IMR-90 (cell line): ENCODE results near the gene GRM4. TPM values are rescaled to one million over a fixed set of nuclear protein-coding genes. Genes with fewer than 3 reads are reported as not detected.

Source experiments
- ATAC-seq: fragments of 200-7000 bp; cut with Tn5 transposase; 2 replicates; pipeline ENCODE4 v1.9.1; 2020; ENCODE audit warnings: low read depth, mild to moderate bottlenecking, moderate library complexity
- BruUV-seq: library from RNA; stranded (reverse); fragments of 400-500 nt; replicated peaks from 2 replicates; lab custom pipeline; 2021; lab: Mats Ljungman, UMichigan
- CTCF ChIA-PET: fragments of 300-600 bp; formaldehyde crosslinking; extraction: SDS; loops from one replicate; lab custom pipeline; 2021; ENCODE audit warnings: antibody characterized with exemption; lab: Yijun Ruan, JAX
- POLR2A ChIA-PET: fragments of 300-600 bp; sonication (Branson Sonifier 250); formaldehyde crosslinking; loops from one replicate; lab custom pipeline; 2022; ENCODE audit warnings: antibody characterized with exemption; ENCODE audit not compliant: unreplicated experiment; lab: Charles Lee
- DNase-seq: peaks from one replicate; pipeline ENCODE4 v3.0.0; 2013
- H2AFZ ChIP-seq: replicated peaks from 2 replicates; pipeline ENCODE3; 2013; ENCODE audit warnings: low read length, mild to moderate bottlenecking; ENCODE audit not compliant: poor library complexity
- H2AK5ac ChIP-seq: 2 replicates; pipeline ENCODE4 v1.6.1; 2013; ENCODE audit warnings: low read depth, low read length, inconsistent platforms
- H2AK9ac ChIP-seq: replicated peaks from 2 replicates; pipeline ENCODE3; 2013; ENCODE audit warnings: mild to moderate bottlenecking, low read depth, low read length, moderate library complexity; ENCODE audit not compliant: poor library complexity
- H2BK120ac ChIP-seq: 2 replicates; pipeline ENCODE4 v1.6.1; 2013; ENCODE audit warnings: low read depth, low read length, inconsistent platforms
- H2BK15ac ChIP-seq: 3 replicates; pipeline ENCODE4 v1.6.1; 2013; ENCODE audit warnings: low read depth, low read length, inconsistent platforms
- H2BK20ac ChIP-seq: 2 replicates; pipeline ENCODE4 v1.6.1; 2013; ENCODE audit warnings: low read depth, mild to moderate bottlenecking, inconsistent platforms, low read length, moderate library complexity
- H2BK5ac ChIP-seq: 2 replicates; pipeline ENCODE4 v1.6.1; 2013; ENCODE audit warnings: mild to moderate bottlenecking, low read depth, low read length, inconsistent platforms; ENCODE audit not compliant: poor library complexity, severe bottlenecking
- H3K14ac ChIP-seq: replicated peaks from 2 replicates; pipeline ENCODE4 v1.6.1; 2013; ENCODE audit warnings: low read depth, low read length, inconsistent platforms
- H3K18ac ChIP-seq: 2 replicates; pipeline ENCODE4 v1.6.1; 2013; ENCODE audit warnings: low read depth, low read length, control low read depth
- H3K23ac ChIP-seq: 2 replicates; pipeline ENCODE4 v1.6.1; 2013; ENCODE audit warnings: low read depth, low read length, inconsistent platforms
- H3K27ac ChIP-seq: 2 replicates; pipeline ENCODE4 v1.5.1; 2013; ENCODE audit warnings: mild to moderate bottlenecking, control low read depth, low read length; ENCODE audit not compliant: insufficient read depth
- H3K27me3 ChIP-seq: 2 replicates; pipeline ENCODE4 v1.6.1; 2013; ENCODE audit warnings: low read length; ENCODE audit not compliant: control insufficient read depth, insufficient read depth
- H3K36me3 ChIP-seq: 2 replicates; pipeline ENCODE4 v1.6.1; 2013; ENCODE audit warnings: low read length, mixed read lengths; ENCODE audit not compliant: control insufficient read depth, insufficient read depth
- H3K4ac ChIP-seq: 2 replicates; pipeline ENCODE4 v1.6.1; 2013; ENCODE audit warnings: low read depth, low read length, inconsistent platforms
- H3K4me1 ChIP-seq: 2 replicates; pipeline ENCODE4 v1.6.1; 2013; ENCODE audit warnings: low read length, mixed read lengths; ENCODE audit not compliant: control insufficient read depth, insufficient read depth
- H3K4me2 ChIP-seq: 2 replicates; pipeline ENCODE4 v1.6.1; 2013; ENCODE audit warnings: low read depth, mild to moderate bottlenecking, control low read depth, low read length, moderate library complexity
- H3K4me3 ChIP-seq: 2 replicates; pipeline ENCODE4 v1.5.1; 2013; ENCODE audit warnings: low read depth, mild to moderate bottlenecking, control low read depth, low read length, moderate library complexity; ENCODE audit not compliant: insufficient read depth
- H3K56ac ChIP-seq: 2 replicates; pipeline ENCODE4 v1.6.1; 2013; ENCODE audit warnings: low read length, inconsistent platforms; ENCODE audit not compliant: insufficient read depth; ENCODE audit errors: extremely low read depth
- H3K79me1 ChIP-seq, 2 experiments: 2 replicates each; pipeline ENCODE4 v1.6.1; 2013; ENCODE audit warnings: low read length in 2 of 2, inconsistent platforms in 1 of 2, low read depth in 1 of 2
- H3K9ac ChIP-seq: 2 replicates; pipeline ENCODE4 v1.6.1; 2013; ENCODE audit warnings: low read depth, low read length, control low read depth
- H3K9me1 ChIP-seq: 2 replicates; pipeline ENCODE4 v1.6.1; 2013; ENCODE audit warnings: low read length, inconsistent platforms; ENCODE audit not compliant: insufficient read depth
- H3K9me3 ChIP-seq: 2 replicates; pipeline ENCODE4 v1.6.1; 2013; ENCODE audit warnings: low read length; ENCODE audit not compliant: control insufficient read depth, insufficient read depth
- H4K20me1 ChIP-seq: 2 replicates; pipeline ENCODE4 v1.6.1; 2013; ENCODE audit warnings: low read length, inconsistent platforms; ENCODE audit not compliant: insufficient read depth
- H4K5ac ChIP-seq: 2 replicates; pipeline ENCODE4 v1.6.1; 2013; ENCODE audit warnings: mild to moderate bottlenecking, low read depth, low read length, control low read depth
- H4K8ac ChIP-seq, 2 experiments: 2 replicates each; pipeline ENCODE4 v1.6.1; 2013; ENCODE audit warnings: low read depth in 2 of 2, low read length in 2 of 2, control low read depth in 1 of 2, inconsistent platforms in 1 of 2
- H4K91ac ChIP-seq: 2 replicates; pipeline ENCODE4 v1.6.1; 2013; ENCODE audit warnings: low read depth, low read length, inconsistent platforms; ENCODE audit not compliant: insufficient read depth
- CHD1 ChIP-seq: IDR thresholded peaks from 2 replicates; pipeline ENCODE4 v1.6.1; 2012; ENCODE audit warnings: low read depth, low read length, improper control_type of control experiment
- MXI1 ChIP-seq: IDR thresholded peaks from 2 replicates; pipeline ENCODE4 v1.6.1; 2012; ENCODE audit warnings: low read depth, mild to moderate bottlenecking, low read length, moderate library complexity, borderline replicate concordance
- POLR2A ChIP-seq: IDR thresholded peaks from 2 replicates; pipeline ENCODE4 v1.6.1; 2012; ENCODE audit warnings: mild to moderate bottlenecking, low read depth, low read length
- RAD21 ChIP-seq: IDR thresholded peaks from 2 replicates; pipeline ENCODE4 v1.6.1; 2012; ENCODE audit warnings: low read length, improper control_type of control experiment
- WGBS, 2 experiments: methylation state at CpG; one replicate each; pipeline versions ENCODE4 v1.1.5 to v1.1.7; 2013; ENCODE audit warnings: missing lambda C conversion rate in 2 of 2; ENCODE audit not compliant: insufficient read length in 1 of 2; ENCODE audit errors: extremely low coverage in 2 of 2; 5-methylcytosine and 5-hydroxymethylcytosine counted together
- dilution Hi-C: fragments of 300-500 bp; cut with HindIII; formaldehyde crosslinking; loops from one replicate; pipeline ENCODE4 v1.14.3; 2018; ENCODE audit warnings: low sequenced_read_pairs; ENCODE audit not compliant: unreplicated experiment
- in situ Hi-C: fragments of 300-500 bp; cut with MboI; formaldehyde crosslinking; loops from 3 replicates; pipeline ENCODE4 v1.14.3; 2019; ENCODE audit warnings: low sequenced_read_pairs, inconsistent platforms, mixed read lengths
- intact Hi-C: fragments of 100-400 bp; cut with micrococcal nuclease; formaldehyde crosslinking; loops from 2 replicates; pipeline ENCODE4 v1.10.0; 2022
- polyA plus RNA-seq, 3 experiments: library from polyadenylated mRNA; depleted of rRNA; stranded (reverse); fragments of >200 nt; gene quantifications; 2 replicates each; pipeline ENCODE4 v1.2.3, GENCODE V29; 2012; ENCODE audit warnings: low replicate concordance in 1 of 3
- total RNA-seq: library from RNA; depleted of rRNA; stranded (reverse); fragments of >200 nt; gene quantifications from 2 replicates; pipeline ENCODE4 v1.2.3, GENCODE V29; 2012
- TF ChIP-seq, protein P1 (sequence below): conservative IDR thresholded peaks from 2 replicates; pipeline ENCODE4 v1.5.1; 2012; ENCODE audit warnings: mild to moderate bottlenecking, low read depth, low read length, improper control_type of control experiment

The GRM4 gene
- total and polyA plus RNA-seq, 2 of the 4 experiments (the other 2 are of a cell fraction): 0.02 TPM; not detected in 1

DNA sequence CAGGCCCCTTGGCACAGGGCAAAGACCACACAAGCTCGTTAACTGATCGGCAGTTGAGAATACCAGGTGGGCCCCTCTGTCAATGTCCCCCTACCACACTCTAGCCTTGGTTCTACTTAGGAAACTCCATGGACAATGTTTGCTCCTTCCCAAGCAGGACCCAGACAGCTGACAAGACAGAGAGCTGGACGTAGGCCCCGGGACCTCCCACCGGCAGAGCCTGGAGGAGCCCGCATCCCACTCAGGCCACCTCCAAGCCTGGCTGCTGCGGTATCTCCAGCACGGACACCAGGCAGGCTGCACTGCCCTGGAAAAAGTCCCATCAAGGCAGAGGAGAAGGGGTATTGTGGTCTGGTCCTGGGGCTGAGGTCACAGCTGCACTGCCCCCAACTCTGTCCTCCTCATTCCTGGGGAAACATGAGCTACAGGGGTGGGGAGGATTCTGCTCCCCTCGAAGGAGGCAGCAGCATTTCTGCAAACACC is 6.2 kb upstream of the GRM4 start:
- Histone ChIP-seq H3K9ac (no peak overlapping the region), H3K36me3 (no peaks in the 10 kb centered on the region), H4K5ac (no peak overlapping the region), H3K14ac (no peak overlapping the region), H2BK20ac (no peak overlapping the region), H3K9me1 (no peaks in the 10 kb centered on the region), H3K4me3 (no peak overlapping the region), H3K9me3 (no peaks in the 10 kb centered on the region), H3K18ac (no peak overlapping the region), H4K20me1 (no peaks in the 10 kb centered on the region), H3K27me3 (peaks cover 78% of the 10 kb centered on the region), H3K79me1 (no peaks in the 10 kb centered on the region), H3K4me2 (no peak overlapping the region), H2AFZ (no peak overlapping the region), H2BK120ac (no peak overlapping the region), H3K23ac (no peak overlapping the region), H2AK9ac (no peak overlapping the region), H3K4ac (no peak overlapping the region), H2BK5ac (no peak overlapping the region), H3K4me1 (no peaks in the 10 kb centered on the region), H3K56ac (no peak overlapping the region), H2BK15ac (no peak overlapping the region), H4K91ac (no peak overlapping the region), H4K8ac (no peak overlapping the region), H3K27ac (no peak overlapping the region), H2AK5ac (no peak overlapping the region)
- ChIA-PET POLR2A (no interaction called here), CTCF (interaction anchor here (0.5 to 0.8 kb wide), 2 partner anchors 97 to 263 kb away, joined by 3 to 4 read pairs; no protein-coding TSS in a partner anchor)
- DNase-seq (no peak), ATAC-seq (no peak)
- BruUV-seq: no TSS peak
- WGBS, 2 experiments: no CpG with 5 or more reads among the region's 9 CpGs
- TF ChIP-seq RAD21 (no peak), CHD1 (no peak), MXI1 (no peak), POLR2A (no peak)
- TF ChIP-seq, protein P1, sequence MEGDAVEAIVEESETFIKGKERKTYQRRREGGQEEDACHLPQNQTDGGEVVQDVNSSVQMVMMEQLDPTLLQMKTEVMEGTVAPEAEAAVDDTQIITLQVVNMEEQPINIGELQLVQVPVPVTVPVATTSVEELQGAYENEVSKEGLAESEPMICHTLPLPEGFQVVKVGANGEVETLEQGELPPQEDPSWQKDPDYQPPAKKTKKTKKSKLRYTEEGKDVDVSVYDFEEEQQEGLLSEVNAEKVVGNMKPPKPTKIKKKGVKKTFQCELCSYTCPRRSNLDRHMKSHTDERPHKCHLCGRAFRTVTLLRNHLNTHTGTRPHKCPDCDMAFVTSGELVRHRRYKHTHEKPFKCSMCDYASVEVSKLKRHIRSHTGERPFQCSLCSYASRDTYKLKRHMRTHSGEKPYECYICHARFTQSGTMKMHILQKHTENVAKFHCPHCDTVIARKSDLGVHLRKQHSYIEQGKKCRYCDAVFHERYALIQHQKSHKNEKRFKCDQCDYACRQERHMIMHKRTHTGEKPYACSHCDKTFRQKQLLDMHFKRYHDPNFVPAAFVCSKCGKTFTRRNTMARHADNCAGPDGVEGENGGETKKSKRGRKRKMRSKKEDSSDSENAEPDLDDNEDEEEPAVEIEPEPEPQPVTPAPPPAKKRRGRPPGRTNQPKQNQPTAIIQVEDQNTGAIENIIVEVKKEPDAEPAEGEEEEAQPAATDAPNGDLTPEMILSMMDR: no peak
- dilution Hi-C loops: no loop called here
- in situ Hi-C loops: loop anchor here (10.0 to 25.0 kb wide), 4 partner anchors 387 to 985 kb away; partner anchors contain the start of genes BAK1, TCP11 and UQCC2
- intact Hi-C loops: no loop called here
